Cardiac muscle cell (in vitro differentiated cells and primary cell): ENCODE data around the gene HSFX3. TPM values are rescaled to one million over a fixed set of nuclear protein-coding genes. Genes with fewer than 3 reads are reported as not detected.
"Not testable (repeated sequence)": the region's sequence is repeated elsewhere in the genome, so short reads cannot be mapped to it uniquely, and the experiment has no call there.

Experiments
- DNase-seq, 2 donors: peaks; one replicate each; pipeline versions ENCODE4 v3.0.0 to v3.0.0-alpha.2; 2010 to 2017; ENCODE audit warnings: low read depth in 1 of 2, low spot score in 1 of 2
- H3K27ac ChIP-seq: fragments of 200-600 bp; sonication (generic); 2 replicates; pipeline ENCODE4 v1.5.1; 2016
- H3K27me3 ChIP-seq: fragments of 200-600 bp; sonication (generic); 2 replicates; pipeline ENCODE4 v1.6.0; 2016; ENCODE audit warnings: control low read depth
- H3K36me3 ChIP-seq: fragments of 200-600 bp; sonication (generic); 2 replicates; pipeline ENCODE4 v1.5.1; 2016; ENCODE audit warnings: control low read depth
- H3K4me1 ChIP-seq: fragments of 200-600 bp; sonication (generic); 2 replicates; pipeline ENCODE4 v1.8.1; 2017; ENCODE audit warnings: low read depth, mild to moderate bottlenecking, mixed run types
- H3K4me3 ChIP-seq: fragments of 200-600 bp; sonication (generic); 2 replicates; pipeline ENCODE4 v1.5.1; 2016; ENCODE audit warnings: mild to moderate bottlenecking
- H3K9me3 ChIP-seq: fragments of 200-600 bp; sonication (generic); 2 replicates; pipeline ENCODE4 v1.5.1; 2017; ENCODE audit warnings: low read depth, mild to moderate bottlenecking, control low read depth
- polyA plus RNA-seq: library from polyadenylated mRNA; unstranded; fragments of >200 nt; fragmentation: Nextera tagmentation; extraction: Ambion mirVana; gene quantifications from 2 replicates; pipeline ENCODE4 v1.2.1, GENCODE V29; 2016
- total RNA-seq: library from RNA; depleted of rRNA; stranded (reverse); fragments of >200 nt; gene quantifications from 2 replicates; pipeline ENCODE4 v1.2.3, GENCODE V29; 2016
- TF ChIP-seq, protein P1 (sequence below): IDR thresholded peaks from 2 replicates; pipeline ENCODE4 v1.5.1; 2012; ENCODE audit warnings: low read depth, mild to moderate bottlenecking, low read length

The HSFX3 gene
- total and polyA plus RNA-seq, 2 experiments from 2014 or later: not detected

DNA sequence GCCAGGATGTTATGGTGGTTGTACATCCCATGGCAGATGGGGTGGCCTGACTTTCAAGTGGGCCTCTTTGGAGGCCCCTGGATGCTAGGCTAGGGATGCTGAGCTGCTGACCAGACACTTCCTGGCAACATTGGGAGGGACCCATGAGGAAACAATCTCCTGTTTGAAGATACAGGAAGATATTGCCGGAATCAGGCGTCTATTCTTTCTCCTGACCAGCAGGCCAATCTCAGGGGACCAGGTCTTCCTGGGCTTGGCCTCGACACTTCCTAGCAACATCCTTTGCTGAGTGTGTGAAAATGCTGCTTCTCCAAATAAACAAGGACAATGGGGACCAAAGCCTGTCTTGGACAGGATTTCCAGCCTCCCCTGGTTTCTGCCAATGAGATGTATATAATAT lies 1.9 kb downstream of the HSFX3 start:
- H3K27ac ChIP-seq, H3K27me3 ChIP-seq, H3K36me3 ChIP-seq, H3K4me3 ChIP-seq, H3K4me1 ChIP-seq, DNase-seq, H3K9me3 ChIP-seq: not testable (repeated sequence)

DNA sequence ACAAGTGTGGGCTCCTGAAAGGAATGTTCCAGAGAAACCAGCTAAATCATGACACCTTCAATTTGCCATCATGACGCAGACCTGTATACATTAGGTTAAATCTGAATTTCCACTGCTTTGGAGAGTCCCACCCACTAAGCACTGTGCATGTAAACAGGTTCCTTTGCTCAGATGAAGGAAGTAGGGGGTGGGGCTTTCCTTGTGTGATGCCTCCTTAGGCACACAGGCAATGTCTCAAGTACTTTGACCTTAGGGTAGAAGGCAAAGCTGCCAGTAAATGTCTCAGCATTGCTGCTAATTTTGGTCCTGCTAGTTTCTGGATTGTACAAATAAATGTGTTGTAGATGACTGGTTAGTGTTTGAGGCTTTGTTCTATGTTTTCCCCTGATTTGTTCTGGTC lies 2.8 kb downstream of the HSFX3 start:
- H3K4me3 ChIP-seq, H3K9me3 ChIP-seq, DNase-seq, H3K27me3 ChIP-seq, H3K4me1 ChIP-seq, H3K27ac ChIP-seq, H3K36me3 ChIP-seq: not testable (repeated sequence)

DNA sequence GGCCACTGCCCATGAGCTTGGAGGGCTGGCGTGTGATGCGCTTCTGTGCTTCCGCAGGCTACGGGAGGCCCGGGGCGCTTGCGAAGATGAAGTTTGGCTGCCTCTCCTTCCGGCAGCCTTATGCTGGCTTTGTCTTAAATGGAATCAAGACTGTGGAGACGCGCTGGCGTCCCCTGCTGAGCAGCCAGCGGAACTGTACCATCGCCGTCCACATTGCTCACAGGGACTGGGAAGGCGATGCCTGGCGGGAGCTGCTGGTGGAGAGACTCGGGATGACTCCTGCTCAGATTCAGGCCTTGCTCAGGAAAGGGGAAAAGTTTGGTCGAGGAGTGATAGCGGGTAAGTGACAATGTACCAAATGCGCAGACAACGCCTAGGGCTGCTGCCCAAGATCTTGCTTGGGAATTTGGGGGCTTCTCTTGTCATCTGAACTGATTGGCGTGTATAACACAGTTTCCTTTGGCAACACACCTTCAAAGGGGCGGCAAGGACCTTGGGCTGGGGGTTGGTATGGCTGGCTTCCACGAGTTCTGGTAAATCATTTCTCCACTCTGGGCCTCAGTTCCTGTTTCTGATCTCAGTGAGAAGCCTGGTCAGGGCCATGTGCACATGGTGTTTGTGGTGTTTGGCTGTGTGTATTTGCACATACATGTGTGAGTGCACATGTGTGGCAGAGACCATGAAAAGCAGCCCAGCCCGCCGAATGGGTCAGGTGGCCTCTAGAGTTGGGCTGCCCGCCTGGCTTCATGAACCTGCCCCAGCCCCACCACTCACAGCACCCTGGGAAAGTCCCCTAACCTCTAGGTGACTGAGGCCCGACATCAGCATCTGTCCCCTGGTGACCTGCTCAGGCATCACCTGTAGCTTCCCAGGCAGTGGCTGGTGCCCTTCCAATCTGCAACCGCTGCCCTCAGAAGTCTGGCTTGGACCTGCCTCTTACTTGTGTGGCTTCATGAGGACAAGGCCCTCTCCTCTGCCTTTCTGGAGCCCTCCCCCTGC lies 3.9 kb downstream of the HSFX3 start:
- H3K36me3 ChIP-seq, H3K27ac ChIP-seq, H3K4me3 ChIP-seq, H3K9me3 ChIP-seq, H3K4me1 ChIP-seq, H3K27me3 ChIP-seq: not testable (repeated sequence)
- peak; percentile 25 to 26 for DNase-seq

DNA sequence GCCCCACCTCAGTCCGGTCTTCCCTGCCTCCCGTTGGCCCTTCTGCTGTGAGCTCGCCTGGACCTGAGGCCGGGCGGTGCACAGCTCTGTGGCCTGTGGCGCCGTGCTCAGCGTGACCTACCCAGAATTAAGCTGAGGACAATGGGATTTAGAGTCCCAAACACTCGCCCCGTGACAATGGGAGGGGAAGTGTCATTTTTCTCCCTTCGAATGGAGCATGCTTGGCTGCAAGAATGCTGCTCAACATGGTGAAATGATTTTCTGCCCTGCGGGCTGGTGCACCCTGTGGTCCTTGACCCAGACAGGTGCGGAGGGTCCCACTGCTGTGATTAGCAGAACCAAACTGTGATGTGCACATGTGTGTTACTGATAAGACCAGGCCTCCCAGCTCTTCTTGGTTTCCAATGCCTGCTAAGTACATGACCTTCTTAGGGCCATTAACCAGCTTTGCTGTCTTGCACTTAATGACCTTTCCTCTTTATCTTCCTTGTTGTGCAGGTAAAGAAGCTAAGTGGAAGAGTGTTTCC lies 8.1 kb downstream of the HSFX3 start:
- no peaks in the 10 kb centered on the region for H3K4me1 ChIP-seq
- peak overlapping the region; percentile 66 for H3K4me3 ChIP-seq
- no peaks in the 10 kb centered on the region for H3K36me3 ChIP-seq
- TF ChIP-seq, protein P1, sequence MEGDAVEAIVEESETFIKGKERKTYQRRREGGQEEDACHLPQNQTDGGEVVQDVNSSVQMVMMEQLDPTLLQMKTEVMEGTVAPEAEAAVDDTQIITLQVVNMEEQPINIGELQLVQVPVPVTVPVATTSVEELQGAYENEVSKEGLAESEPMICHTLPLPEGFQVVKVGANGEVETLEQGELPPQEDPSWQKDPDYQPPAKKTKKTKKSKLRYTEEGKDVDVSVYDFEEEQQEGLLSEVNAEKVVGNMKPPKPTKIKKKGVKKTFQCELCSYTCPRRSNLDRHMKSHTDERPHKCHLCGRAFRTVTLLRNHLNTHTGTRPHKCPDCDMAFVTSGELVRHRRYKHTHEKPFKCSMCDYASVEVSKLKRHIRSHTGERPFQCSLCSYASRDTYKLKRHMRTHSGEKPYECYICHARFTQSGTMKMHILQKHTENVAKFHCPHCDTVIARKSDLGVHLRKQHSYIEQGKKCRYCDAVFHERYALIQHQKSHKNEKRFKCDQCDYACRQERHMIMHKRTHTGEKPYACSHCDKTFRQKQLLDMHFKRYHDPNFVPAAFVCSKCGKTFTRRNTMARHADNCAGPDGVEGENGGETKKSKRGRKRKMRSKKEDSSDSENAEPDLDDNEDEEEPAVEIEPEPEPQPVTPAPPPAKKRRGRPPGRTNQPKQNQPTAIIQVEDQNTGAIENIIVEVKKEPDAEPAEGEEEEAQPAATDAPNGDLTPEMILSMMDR: no peak
- H3K9me3 ChIP-seq: no peaks in the 10 kb centered on the region
- peak in 1 of 2 donors; percentile 3 for DNase-seq
- peak overlapping the region; percentile 92 for H3K27ac ChIP-seq
- no peaks in the 10 kb centered on the region for H3K27me3 ChIP-seq

DNA sequence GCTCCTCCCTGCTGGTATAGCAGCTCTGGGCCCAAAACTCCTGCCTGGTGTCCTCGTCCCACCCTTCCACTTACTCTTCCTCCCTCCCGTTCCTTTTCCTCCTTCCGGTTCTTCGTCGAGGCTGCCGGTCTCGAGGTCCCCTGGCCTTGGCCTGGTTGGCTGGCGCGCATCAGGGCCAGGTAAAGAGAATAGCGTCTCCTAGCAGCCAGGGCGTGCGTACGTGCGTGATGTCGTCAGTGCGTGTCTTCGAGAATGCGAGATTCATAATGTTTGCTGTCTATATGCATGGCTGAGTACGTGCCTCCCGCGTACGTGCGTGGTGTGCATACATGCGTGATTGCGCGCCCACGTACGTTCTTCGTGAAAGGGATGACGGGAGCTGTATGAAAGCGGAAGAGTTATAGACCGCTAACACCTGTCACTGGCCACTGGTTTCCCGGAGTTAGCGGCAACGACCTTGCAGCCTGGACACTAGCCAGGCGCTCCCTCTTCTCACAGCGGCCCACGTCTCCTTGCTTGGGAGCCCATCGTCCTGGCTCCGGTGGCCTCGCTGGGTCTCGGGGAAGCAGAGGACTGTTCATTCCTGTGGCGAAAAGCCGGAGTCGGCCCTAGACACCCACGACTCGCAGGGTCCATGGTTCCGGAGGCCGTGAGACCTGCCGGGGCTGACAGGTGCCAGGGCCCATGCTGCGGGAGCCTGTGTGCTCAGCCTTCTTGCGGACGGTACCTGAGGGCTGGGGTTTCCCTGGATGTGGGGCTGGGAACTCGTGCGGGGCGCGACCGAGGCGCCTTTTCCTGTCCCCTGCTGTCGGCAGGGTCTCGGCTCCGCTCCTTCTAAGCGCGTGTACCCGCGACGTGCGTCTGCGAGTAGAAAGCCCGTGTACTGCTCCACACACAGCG lies 8.9 kb downstream of the HSFX3 start, which contains the start of gene EOLA1:
Gene EOLA1, plus strand, starts transcription at position 392 of the 900 bp plus-strand sequence. CDS start 4,619 bp downstream, outside the sequence.
- DNase-seq: peak; percentile 88 to 97
- no peaks in the 10 kb centered on the region for H3K36me3 ChIP-seq
- H3K9me3 ChIP-seq: no peaks in the 10 kb centered on the region
- H3K27ac ChIP-seq: peak within 1 kb of the TSS; percentile 92
- no peaks in the 10 kb centered on the region for H3K4me1 ChIP-seq
- TF ChIP-seq, protein P1: no peak
- H3K4me3 ChIP-seq: peak within 1 kb of the TSS; percentile 66
- H3K27me3 ChIP-seq: no peaks in the 10 kb centered on the region

DNA sequence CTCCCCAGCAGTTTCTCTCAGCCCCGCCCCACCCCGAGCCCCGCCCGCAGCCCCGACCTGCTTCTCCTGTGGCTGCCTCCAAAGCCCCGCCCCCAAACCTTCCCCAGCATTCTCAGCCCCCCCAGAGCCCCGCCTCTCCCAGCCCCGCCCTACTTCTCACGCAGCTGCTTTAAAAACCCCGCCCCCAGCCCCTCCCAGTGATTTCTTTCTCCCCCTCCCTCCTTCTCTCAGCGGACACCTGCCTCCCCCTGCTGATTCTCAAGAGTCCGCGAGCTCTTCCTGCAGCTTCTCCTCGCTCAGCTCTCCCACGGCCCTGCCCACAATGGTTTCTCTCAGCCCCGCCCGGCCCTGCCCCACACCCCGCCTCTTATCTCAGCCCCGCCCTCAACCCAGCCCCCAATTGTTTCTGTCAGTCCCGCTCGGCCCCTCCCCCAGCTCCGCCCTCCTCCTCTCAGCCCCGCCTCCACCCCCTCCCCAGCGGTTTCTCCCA lies 9.5 kb downstream of the HSFX3 start:
- TF ChIP-seq, protein P1: no peak
- Histone ChIP-seq H3K27me3 (no peaks in the 10 kb centered on the region), H3K9me3 (no peaks in the 10 kb centered on the region), H3K27ac (peak overlapping the region; percentile 92), H3K4me3 (peak overlapping the region; percentile 66), H3K36me3 (no peaks in the 10 kb centered on the region), H3K4me1 (no peaks in the 10 kb centered on the region)
- peak; percentile 92 to 93 for DNase-seq
